Uterus (tissue), 2 donors: ENCODE results near the gene ALDH16A1.

Experiments used
- POLR2A ChIP-seq, 2 donors: fragments of 450-650 bp; IDR thresholded peaks; one replicate each; pipeline ENCODE4 v1.6.1; 2016; ENCODE audit warnings: antibody characterized with exemption in 2 of 2, mild to moderate bottlenecking in 1 of 2, moderate library complexity in 1 of 2
- TF ChIP-seq, protein P1 (sequence below), 4 experiments: fragments of 200-600 bp in 2 of 4; fragments of 450-650 bp in 2 of 4; sonication (generic) in 2 of 4; IDR thresholded peaks; one replicate each; pipeline ENCODE4 v1.5.1; 2016 to 2019; ENCODE audit warnings: antibody characterized with exemption in 4 of 4, mild to moderate bottlenecking in 2 of 4, moderate library complexity in 1 of 4

DNA sequence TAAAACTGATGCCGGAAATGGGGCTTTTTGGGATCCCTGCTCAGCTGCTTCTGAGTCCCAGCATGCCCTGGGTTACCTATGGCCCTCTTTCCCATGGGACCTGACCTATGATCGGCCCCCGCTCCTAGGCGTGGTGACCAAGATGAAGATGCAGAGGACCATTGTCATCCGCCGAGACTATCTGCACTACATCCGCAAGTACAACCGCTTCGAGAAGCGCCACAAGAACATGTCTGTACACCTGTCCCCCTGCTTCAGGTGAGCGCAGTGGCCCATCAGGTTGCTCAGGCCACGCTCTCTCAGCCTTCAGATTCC lies 44.7 kb downstream of the ALDH16A1 start:
- TF ChIP-seq, protein P1, sequence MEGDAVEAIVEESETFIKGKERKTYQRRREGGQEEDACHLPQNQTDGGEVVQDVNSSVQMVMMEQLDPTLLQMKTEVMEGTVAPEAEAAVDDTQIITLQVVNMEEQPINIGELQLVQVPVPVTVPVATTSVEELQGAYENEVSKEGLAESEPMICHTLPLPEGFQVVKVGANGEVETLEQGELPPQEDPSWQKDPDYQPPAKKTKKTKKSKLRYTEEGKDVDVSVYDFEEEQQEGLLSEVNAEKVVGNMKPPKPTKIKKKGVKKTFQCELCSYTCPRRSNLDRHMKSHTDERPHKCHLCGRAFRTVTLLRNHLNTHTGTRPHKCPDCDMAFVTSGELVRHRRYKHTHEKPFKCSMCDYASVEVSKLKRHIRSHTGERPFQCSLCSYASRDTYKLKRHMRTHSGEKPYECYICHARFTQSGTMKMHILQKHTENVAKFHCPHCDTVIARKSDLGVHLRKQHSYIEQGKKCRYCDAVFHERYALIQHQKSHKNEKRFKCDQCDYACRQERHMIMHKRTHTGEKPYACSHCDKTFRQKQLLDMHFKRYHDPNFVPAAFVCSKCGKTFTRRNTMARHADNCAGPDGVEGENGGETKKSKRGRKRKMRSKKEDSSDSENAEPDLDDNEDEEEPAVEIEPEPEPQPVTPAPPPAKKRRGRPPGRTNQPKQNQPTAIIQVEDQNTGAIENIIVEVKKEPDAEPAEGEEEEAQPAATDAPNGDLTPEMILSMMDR (IDR thresholded peaks at IDR 0.05) = no peak
- TF ChIP-seq POLR2A (IDR thresholded peaks at IDR 0.05) = no peak
